HG03060 (cell line): ENCODE measurements around the gene GPR107.
A peak's percentile ranks its signal among the peaks of the same experiment; 100 is the strongest.

Experiments used
- ATAC-seq: cut with Tn5 transposase; IDR thresholded peaks from one replicate; pipeline ENCODE4 v1.9.1; 2021; ENCODE audit warnings: low read depth, moderate number of reproducible peaks; ENCODE audit not compliant: unreplicated experiment

The GPR107 gene

GRCh38 chr9:130128733-130129431 lies 75.2 kb downstream of the GPR107 start:
- peak; percentile 63 for ATAC-seq

- no peak for ATAC-seq
Observed at GRCh38 chr9:130129432-130130061, 75.8 kb downstream of the GPR107 start.

- ATAC-seq: no peak
Observed at GRCh38 chr9:130132746-130133145, 79.0 kb downstream of the GPR107 start.

GRCh38 chr9:130137081-130137640 lies 83.5 kb downstream of the GPR107 start:
- ATAC-seq: no peak

GRCh38 chr9:130137641-130138081 lies 84.0 kb downstream of the GPR107 start:
- no peak for ATAC-seq

- no peak for ATAC-seq
Observed at GRCh38 chr9:130138171-130138653, 84.5 kb downstream of the GPR107 start.

GRCh38 chr9:130138791-130139190 lies 85.1 kb downstream of the GPR107 start:
- ATAC-seq: no peak

GRCh38 chr9:130139251-130139650 lies 85.5 kb downstream of the GPR107 start:
- ATAC-seq: no peak

GRCh38 chr9:130140706-130141105 lies 87.0 kb downstream of the GPR107 start:
- no peak for ATAC-seq

GRCh38 chr9:130142056-130142455 lies 88.3 kb downstream of the GPR107 start:
- ATAC-seq: no peak

- ATAC-seq: no peak
Observed at GRCh38 chr9:130142641-130143040, 88.9 kb downstream of the GPR107 start.

GRCh38 chr9:130143279-130143893 lies 89.7 kb downstream of the GPR107 start:
- no peak for ATAC-seq

GRCh38 chr9:130143958-130144366 lies 90.3 kb downstream of the GPR107 start:
- no peak for ATAC-seq

- ATAC-seq: no peak
Observed at GRCh38 chr9:130144703-130145102, 91.0 kb downstream of the GPR107 start.

GRCh38 chr9:130145658-130146057 lies 92.0 kb downstream of the GPR107 start:
- no peak for ATAC-seq

- ATAC-seq: no peak
Observed at GRCh38 chr9:130147198-130147597, 93.5 kb downstream of the GPR107 start.

- no peak for ATAC-seq
Observed at GRCh38 chr9:130147910-130148309, 94.2 kb downstream of the GPR107 start.

GRCh38 chr9:130149031-130149430 lies 95.3 kb downstream of the GPR107 start:
- no peak for ATAC-seq

- ATAC-seq: no peak
Observed at GRCh38 chr9:130149654-130150286, 96.1 kb downstream of the GPR107 start.

- no peak for ATAC-seq
Observed at GRCh38 chr9:130150779-130151382, 97.2 kb downstream of the GPR107 start.
